Neural cell (in vitro differentiated cells): Measurements from ENCODE around the gene OGFR. TPM values are rescaled to one million over a fixed set of nuclear protein-coding genes. Genes with fewer than 3 reads are reported as not detected.

Source experiments
- H2AFZ ChIP-seq: fragments of 200-600, 300-800 bp; sonication (generic), shearing (Covaris generic); 2 replicates; pipeline ENCODE4 v1.6.0; 2014; ENCODE audit warnings: low read depth, mild to moderate bottlenecking, antibody characterized with exemption, low read length, moderate library complexity
- H3F3A ChIP-seq: fragments of 200-600 bp; shearing (Covaris generic); 2 replicates; pipeline ENCODE4 v1.6.1; 2016; ENCODE audit warnings: mild to moderate bottlenecking, moderate library complexity, mixed read lengths, antibody characterized with exemption, low read length; ENCODE audit not compliant: insufficient read depth, poor library complexity, severe bottlenecking
- H3K27ac ChIP-seq: fragments of 200-600, 300-800 bp; sonication (generic), shearing (Covaris generic); 2 replicates; pipeline ENCODE4 v1.5.1; 2014; ENCODE audit warnings: mild to moderate bottlenecking, low read length, moderate library complexity
- H3K27me3 ChIP-seq: fragments of 300-800, 200-600 bp; sonication (generic), shearing (Covaris generic); 2 replicates; pipeline ENCODE4 v1.6.0; 2014; ENCODE audit warnings: mild to moderate bottlenecking, low read depth, low read length, moderate library complexity; ENCODE audit not compliant: insufficient read depth
- H3K36me3 ChIP-seq: fragments of 300-800, 200-600 bp; sonication (generic), shearing (Covaris generic); 2 replicates; pipeline ENCODE4 v1.5.1; 2014; ENCODE audit warnings: mild to moderate bottlenecking, antibody characterized with exemption, low read length, moderate library complexity; ENCODE audit not compliant: insufficient read depth
- H3K4me2 ChIP-seq: fragments of 300-800, 200-600 bp; sonication (generic), shearing (Covaris generic); 2 replicates; pipeline ENCODE4 v1.6.0; 2014; ENCODE audit warnings: mild to moderate bottlenecking, low read length
- H3K4me3 ChIP-seq: fragments of 300-800, 200-600 bp; sonication (generic), shearing (Covaris generic); 2 replicates; pipeline ENCODE4 v1.5.1; 2014; ENCODE audit warnings: mild to moderate bottlenecking, low read length, moderate library complexity
- H3K79me2 ChIP-seq: fragments of 200-600 bp; shearing (Covaris generic); replicated peaks from 2 replicates; pipeline ENCODE4 v1.6.0; 2014; ENCODE audit warnings: mild to moderate bottlenecking, low read length, moderate library complexity; ENCODE audit not compliant: insufficient read depth
- H3K9ac ChIP-seq: fragments of 300-800, 200-600 bp; sonication (generic), shearing (Covaris generic); 2 replicates; pipeline ENCODE4 v1.6.1; 2016; ENCODE audit warnings: mild to moderate bottlenecking, low read length, mixed read lengths
- H3K9me2 ChIP-seq: fragments of 200-600 bp; shearing (Covaris generic); 2 replicates; pipeline ENCODE4 v1.6.1; 2016; ENCODE audit warnings: mild to moderate bottlenecking, low read length, mixed read lengths; ENCODE audit not compliant: insufficient read depth
- H3K9me3 ChIP-seq: fragments of 200-600, 300-800 bp; sonication (generic), shearing (Covaris generic); 2 replicates; pipeline ENCODE4 v1.6.1; 2016; ENCODE audit warnings: mild to moderate bottlenecking, mixed run types, low read length, moderate library complexity, mixed read lengths
- H4K20me1 ChIP-seq: fragments of 200-600 bp; shearing (Covaris generic); 2 replicates; pipeline ENCODE4 v1.6.1; 2016; ENCODE audit warnings: mild to moderate bottlenecking, mixed run types; ENCODE audit not compliant: insufficient read depth
- EP300 ChIP-seq: fragments of 450-650 bp; conservative IDR thresholded peaks from 2 replicates; pipeline ENCODE4 v1.6.1; 2014; ENCODE audit warnings: antibody characterized with exemption, mild to moderate bottlenecking, moderate library complexity; ENCODE audit not compliant: poor library complexity, severe bottlenecking
- EZH2 ChIP-seq: fragments of 200-600, 300-800 bp; shearing (Covaris generic), sonication (generic); IDR thresholded peaks from 2 replicates; pipeline ENCODE4 v1.6.1; 2014; ENCODE audit warnings: antibody characterized with exemption, low read length, borderline replicate concordance, mild to moderate bottlenecking; ENCODE audit not compliant: insufficient read depth, poor library complexity, severe bottlenecking
- MXI1 ChIP-seq: fragments of 450-650 bp; conservative IDR thresholded peaks from 2 replicates; pipeline ENCODE4 v1.6.1; 2014; ENCODE audit warnings: antibody characterized with exemption, mild to moderate bottlenecking; ENCODE audit not compliant: poor library complexity, severe bottlenecking
- POLR2AphosphoS5 ChIP-seq: IDR thresholded peaks from 2 replicates; pipeline ENCODE4 v1.6.1; 2012
- RAD21 ChIP-seq: fragments of 450-650 bp; conservative IDR thresholded peaks from 2 replicates; pipeline ENCODE4 v1.6.1; 2014; ENCODE audit warnings: antibody characterized with exemption, mild to moderate bottlenecking, moderate library complexity
- SMC3 ChIP-seq: fragments of 450-650 bp; conservative IDR thresholded peaks from 2 replicates; pipeline ENCODE4 v1.6.1; 2014; ENCODE audit warnings: antibody characterized with exemption, mild to moderate bottlenecking, moderate library complexity; ENCODE audit not compliant: poor library complexity
- TAF1 ChIP-seq: IDR thresholded peaks from 2 replicates; pipeline ENCODE4 v1.6.1; 2012; ENCODE audit warnings: low read depth
- polyA plus RNA-seq: library from polyadenylated mRNA; depleted of rRNA; stranded (reverse); fragments of >200 nt; gene quantifications from 2 replicates; pipeline ENCODE4 v1.2.3, GENCODE V29; 2014
- TF ChIP-seq, protein P1 (sequence below): IDR thresholded peaks from 2 replicates; pipeline ENCODE4 v1.6.1; 2012; ENCODE audit warnings: borderline replicate concordance
- TF ChIP-seq, protein P2 (sequence below): fragments of 450-650 bp; IDR thresholded peaks from 2 replicates; pipeline ENCODE4 v1.5.1; 2014; ENCODE audit warnings: antibody characterized with exemption, mild to moderate bottlenecking, moderate library complexity; ENCODE audit not compliant: poor library complexity, severe bottlenecking

Gene OGFR
- polyA plus RNA-seq, 1 donor from 2014 or later: 15.6 TPM

DNA sequence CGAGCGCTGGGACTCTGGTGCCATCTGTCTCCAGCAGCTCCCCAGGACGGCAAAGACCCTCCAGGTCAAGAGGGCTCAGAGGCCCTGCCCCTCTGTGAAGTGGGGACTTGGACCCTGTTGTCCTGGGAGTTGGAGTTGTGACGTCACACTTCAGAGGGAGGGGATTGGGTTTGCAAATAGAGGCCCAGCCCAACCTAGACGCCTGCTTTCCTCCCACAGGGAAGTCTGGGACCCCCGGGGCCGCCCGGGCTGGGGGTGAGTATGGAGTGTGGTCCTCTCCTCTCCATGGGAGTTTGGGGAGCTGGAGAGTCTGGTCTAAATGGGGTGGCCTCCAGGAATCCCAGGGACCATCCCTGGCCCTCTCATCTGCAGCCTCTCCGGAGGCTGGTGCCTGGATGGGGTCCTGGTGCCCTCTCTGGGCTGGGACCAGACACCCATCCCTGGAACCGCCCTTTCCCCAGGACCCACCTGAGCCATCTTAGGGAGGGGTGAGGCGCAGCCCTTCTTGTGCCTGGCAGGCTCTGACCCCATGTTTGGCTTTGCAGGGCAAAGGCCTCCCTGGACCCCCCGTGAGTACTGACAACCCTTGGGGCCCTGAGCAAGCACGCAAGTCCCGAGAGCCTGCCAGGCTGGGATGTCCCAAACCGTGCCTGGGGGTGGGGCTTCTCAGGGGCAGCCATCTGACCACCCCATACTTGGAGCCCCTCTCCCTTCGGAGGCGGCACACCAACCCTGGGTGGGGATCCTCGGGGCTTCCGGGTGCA, 16.5 kb downstream of the OGFR start:
- no peaks in the 10 kb centered on the region for H4K20me1 ChIP-seq
- H3K79me2 ChIP-seq: no peaks in the 10 kb centered on the region
- H3K9me2 ChIP-seq: no peaks in the 10 kb centered on the region
- H3K27me3 ChIP-seq: peaks cover 17% of the 10 kb centered on the region
- H3K4me3 ChIP-seq: no peak overlapping the region
- H3K36me3 ChIP-seq: no peaks in the 10 kb centered on the region
- H3K9me3 ChIP-seq: no peaks in the 10 kb centered on the region
- no peaks in the 10 kb centered on the region for H3F3A ChIP-seq
- H2AFZ ChIP-seq: no peak overlapping the region
- TF ChIP-seq TAF1 (no peak), SMC3 (no peak), MXI1 (no peak), EP300 (no peak), POLR2AphosphoS5 (no peak)
- TF ChIP-seq, protein P1, sequence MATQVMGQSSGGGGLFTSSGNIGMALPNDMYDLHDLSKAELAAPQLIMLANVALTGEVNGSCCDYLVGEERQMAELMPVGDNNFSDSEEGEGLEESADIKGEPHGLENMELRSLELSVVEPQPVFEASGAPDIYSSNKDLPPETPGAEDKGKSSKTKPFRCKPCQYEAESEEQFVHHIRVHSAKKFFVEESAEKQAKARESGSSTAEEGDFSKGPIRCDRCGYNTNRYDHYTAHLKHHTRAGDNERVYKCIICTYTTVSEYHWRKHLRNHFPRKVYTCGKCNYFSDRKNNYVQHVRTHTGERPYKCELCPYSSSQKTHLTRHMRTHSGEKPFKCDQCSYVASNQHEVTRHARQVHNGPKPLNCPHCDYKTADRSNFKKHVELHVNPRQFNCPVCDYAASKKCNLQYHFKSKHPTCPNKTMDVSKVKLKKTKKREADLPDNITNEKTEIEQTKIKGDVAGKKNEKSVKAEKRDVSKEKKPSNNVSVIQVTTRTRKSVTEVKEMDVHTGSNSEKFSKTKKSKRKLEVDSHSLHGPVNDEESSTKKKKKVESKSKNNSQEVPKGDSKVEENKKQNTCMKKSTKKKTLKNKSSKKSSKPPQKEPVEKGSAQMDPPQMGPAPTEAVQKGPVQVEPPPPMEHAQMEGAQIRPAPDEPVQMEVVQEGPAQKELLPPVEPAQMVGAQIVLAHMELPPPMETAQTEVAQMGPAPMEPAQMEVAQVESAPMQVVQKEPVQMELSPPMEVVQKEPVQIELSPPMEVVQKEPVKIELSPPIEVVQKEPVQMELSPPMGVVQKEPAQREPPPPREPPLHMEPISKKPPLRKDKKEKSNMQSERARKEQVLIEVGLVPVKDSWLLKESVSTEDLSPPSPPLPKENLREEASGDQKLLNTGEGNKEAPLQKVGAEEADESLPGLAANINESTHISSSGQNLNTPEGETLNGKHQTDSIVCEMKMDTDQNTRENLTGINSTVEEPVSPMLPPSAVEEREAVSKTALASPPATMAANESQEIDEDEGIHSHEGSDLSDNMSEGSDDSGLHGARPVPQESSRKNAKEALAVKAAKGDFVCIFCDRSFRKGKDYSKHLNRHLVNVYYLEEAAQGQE: no peak
- no peak overlapping the region for H3K9ac ChIP-seq
- no peak overlapping the region for H3K27ac ChIP-seq
- H3K4me2 ChIP-seq: no peak overlapping the region

DNA sequence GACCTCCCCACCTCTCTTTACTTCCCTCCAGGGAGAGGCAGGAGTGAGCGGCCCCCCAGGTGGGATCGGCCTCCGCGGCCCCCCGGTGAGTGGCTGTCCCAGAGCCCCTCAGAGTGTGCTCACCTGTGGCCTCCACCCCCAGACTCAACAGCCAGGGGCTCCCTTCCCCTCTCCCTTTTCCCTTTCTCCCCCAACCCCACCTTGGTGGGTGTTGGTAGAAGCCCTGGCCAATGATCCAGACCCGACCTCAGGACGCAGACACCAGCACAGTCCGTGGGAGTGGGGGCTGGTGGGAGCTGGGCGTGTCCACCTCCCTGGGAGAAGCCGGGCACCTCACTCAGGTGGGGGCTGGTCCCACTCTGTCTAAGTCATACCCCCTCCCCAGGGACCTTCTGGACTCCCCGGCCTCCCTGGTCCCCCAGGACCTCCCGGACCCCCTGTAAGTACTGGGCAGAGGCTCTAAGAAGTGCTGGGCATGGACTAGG, 17.1 kb downstream of the OGFR start:
- Histone ChIP-seq H3K27me3 (peaks cover 11% of the 10 kb centered on the region), H3K36me3 (no peaks in the 10 kb centered on the region), H3K9me2 (no peaks in the 10 kb centered on the region), H3K79me2 (no peaks in the 10 kb centered on the region), H3K9me3 (no peaks in the 10 kb centered on the region), H3K27ac (no peak overlapping the region), H3K4me3 (no peak overlapping the region), H3K4me2 (no peak overlapping the region), H4K20me1 (no peaks in the 10 kb centered on the region), H2AFZ (no peak overlapping the region), H3K9ac (no peak overlapping the region), H3F3A (no peaks in the 10 kb centered on the region)
- TF ChIP-seq TAF1 (no peak), POLR2AphosphoS5 (no peak), RAD21 (no peak), MXI1 (no peak), EP300 (no peak), SMC3 (no peak), EZH2 (no peak)
- TF ChIP-seq, protein P1: no peak
- TF ChIP-seq, protein P2, sequence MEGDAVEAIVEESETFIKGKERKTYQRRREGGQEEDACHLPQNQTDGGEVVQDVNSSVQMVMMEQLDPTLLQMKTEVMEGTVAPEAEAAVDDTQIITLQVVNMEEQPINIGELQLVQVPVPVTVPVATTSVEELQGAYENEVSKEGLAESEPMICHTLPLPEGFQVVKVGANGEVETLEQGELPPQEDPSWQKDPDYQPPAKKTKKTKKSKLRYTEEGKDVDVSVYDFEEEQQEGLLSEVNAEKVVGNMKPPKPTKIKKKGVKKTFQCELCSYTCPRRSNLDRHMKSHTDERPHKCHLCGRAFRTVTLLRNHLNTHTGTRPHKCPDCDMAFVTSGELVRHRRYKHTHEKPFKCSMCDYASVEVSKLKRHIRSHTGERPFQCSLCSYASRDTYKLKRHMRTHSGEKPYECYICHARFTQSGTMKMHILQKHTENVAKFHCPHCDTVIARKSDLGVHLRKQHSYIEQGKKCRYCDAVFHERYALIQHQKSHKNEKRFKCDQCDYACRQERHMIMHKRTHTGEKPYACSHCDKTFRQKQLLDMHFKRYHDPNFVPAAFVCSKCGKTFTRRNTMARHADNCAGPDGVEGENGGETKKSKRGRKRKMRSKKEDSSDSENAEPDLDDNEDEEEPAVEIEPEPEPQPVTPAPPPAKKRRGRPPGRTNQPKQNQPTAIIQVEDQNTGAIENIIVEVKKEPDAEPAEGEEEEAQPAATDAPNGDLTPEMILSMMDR: no peak
